GM21360 (cell line): Measurements from ENCODE around the gene ARL14.

ENCODE experiments used
- ATAC-seq: cut with Tn5 transposase; IDR thresholded peaks from one replicate; pipeline ENCODE4 v1.9.1; 2021; ENCODE audit warnings: mild to moderate bottlenecking, moderate library complexity; ENCODE audit not compliant: unreplicated experiment

ARL14 gene

GRCh38 chr3:160676547-160677303, at the start of gene ARL14:
TSS of gene ARL14 (plus strand) at chr3:160677160. CDS start at chr3:160677347, 187 bp downstream.
- no peak for ATAC-seq

- ATAC-seq: no peak
These were observed 47.5 kb upstream of the ARL14 start for GRCh38 chr3:160629491-160629890.

GRCh38 chr3:160633361-160634083, 43.4 kb upstream of the ARL14 start:
- no peak for ATAC-seq

- no peak for ATAC-seq
These were observed 41.7 kb upstream of the ARL14 start for GRCh38 chr3:160635213-160635612.

GRCh38 chr3:160637086-160637485, 39.9 kb upstream of the ARL14 start:
- no peak for ATAC-seq

GRCh38 chr3:160638184-160638583, 38.8 kb upstream of the ARL14 start:
- no peak for ATAC-seq

GRCh38 chr3:160641665-160642309, 35.2 kb upstream of the ARL14 start:
- ATAC-seq: no peak

- ATAC-seq: no peak
These were observed 33.0 kb upstream of the ARL14 start for GRCh38 chr3:160643994-160644393.

GRCh38 chr3:160644491-160644890, 32.5 kb upstream of the ARL14 start:
- no peak for ATAC-seq

GRCh38 chr3:160648701-160649100, 28.3 kb upstream of the ARL14 start:
- no peak for ATAC-seq

GRCh38 chr3:160649596-160649995, 27.4 kb upstream of the ARL14 start:
- no peak for ATAC-seq

- ATAC-seq: no peak
These were observed 23.4 kb upstream of the ARL14 start for GRCh38 chr3:160653512-160653911.

GRCh38 chr3:160660902-160661301, 16.1 kb upstream of the ARL14 start:
- no peak for ATAC-seq

- ATAC-seq: peak; percentile 52
These were observed 15.3 kb upstream of the ARL14 start for GRCh38 chr3:160661660-160662059.

GRCh38 chr3:160665231-160665630, 11.7 kb upstream of the ARL14 start:
- no peak for ATAC-seq

- ATAC-seq: peak; percentile 59
These were observed 11.0 kb upstream of the ARL14 start for GRCh38 chr3:160665784-160666526.

GRCh38 chr3:160667452-160667851, 9.5 kb upstream of the ARL14 start:
- ATAC-seq: no peak

GRCh38 chr3:160668454-160668853, 8.5 kb upstream of the ARL14 start:
- ATAC-seq: no peak

GRCh38 chr3:160671231-160671630, 5.7 kb upstream of the ARL14 start:
- ATAC-seq: peak; percentile 91

GRCh38 chr3:160671995-160672394, 5.0 kb upstream of the ARL14 start:
- ATAC-seq: no peak

- ATAC-seq: no peak
These were observed 3.8 kb upstream of the ARL14 start for GRCh38 chr3:160673188-160673587.
